ENCODE data around the gene FRMD4B.
"Not testable (repeated sequence)": the region's sequence is repeated elsewhere in the genome, so short reads cannot be mapped to it uniquely, and the experiment has no call there.

Gene FRMD4B

DNA sequence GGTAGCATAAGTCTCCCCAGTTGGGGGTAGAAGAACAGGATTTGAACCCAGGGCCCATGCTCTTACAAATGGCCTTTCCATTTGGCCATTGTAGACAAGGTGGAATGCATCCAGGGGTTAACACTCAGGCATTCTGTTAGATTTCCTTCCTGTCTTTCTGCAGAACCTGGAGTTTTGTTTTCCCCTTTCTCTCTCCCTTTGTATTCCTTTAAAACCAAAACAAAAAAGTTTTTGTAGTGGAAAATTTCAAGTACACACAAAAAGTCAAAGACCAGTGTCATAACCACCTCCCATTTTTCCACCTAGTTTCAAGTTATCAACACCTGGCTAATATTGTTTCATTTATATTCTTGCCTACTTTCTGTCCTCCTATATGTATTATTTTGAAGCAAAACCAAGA lies 26.0 kb downstream of the FRMD4B start:
- DNase-seq, result no peak

DNA sequence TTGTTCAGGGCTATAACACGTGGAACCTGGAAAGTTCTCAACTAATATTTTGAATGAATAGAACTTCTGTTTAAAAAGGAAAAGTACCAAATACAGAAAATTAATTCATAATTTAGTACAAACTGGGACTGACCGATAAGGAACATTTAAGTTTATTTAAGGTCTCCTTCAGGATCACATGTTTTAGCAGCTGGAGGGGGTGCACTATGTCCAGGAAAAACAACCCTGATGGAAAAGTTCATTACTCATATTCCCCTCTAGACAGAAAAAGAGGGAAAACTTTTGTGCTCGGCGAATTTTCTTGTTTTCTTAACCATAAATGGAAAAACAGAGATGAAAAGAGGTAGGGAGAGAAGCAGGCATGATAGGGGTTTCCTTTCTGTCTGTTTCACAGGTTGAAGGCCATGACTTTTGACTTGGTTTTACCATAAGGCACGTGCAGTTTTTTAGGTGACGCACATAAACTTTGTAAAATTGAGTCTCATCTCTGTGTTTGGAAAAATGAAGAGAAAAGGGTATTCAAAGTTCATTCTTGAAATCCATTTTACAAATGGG lies 26.5 kb downstream of the FRMD4B start:
- DNase-seq, result no peak

GRCh38 chr3:69357196-69357595 lies 28.7 kb downstream of the FRMD4B start:
- DNase-seq, result no peak

GRCh38 chr3:69354948-69355347 lies 30.9 kb downstream of the FRMD4B start:
- no peak for DNase-seq

DNA sequence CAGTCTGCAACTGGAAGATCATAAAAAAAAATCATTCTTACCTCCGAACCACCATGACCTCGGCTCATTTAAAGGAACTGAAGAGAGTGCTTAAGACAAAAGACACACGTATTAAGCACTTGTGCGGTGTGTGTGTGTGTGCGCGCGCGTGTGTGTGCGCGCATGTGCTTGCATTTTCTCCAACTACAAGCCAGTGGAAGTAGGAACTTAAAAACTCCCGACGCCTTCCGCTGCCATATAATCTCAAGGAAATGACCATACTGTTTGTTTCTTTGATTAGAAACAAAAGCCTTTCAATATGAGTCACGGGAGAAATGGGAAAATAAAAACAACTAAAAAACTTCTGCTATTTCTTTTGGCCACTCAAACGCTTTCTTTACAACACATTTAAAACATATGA lies 32.4 kb downstream of the FRMD4B start:
- DNase-seq, result no peak

DNA sequence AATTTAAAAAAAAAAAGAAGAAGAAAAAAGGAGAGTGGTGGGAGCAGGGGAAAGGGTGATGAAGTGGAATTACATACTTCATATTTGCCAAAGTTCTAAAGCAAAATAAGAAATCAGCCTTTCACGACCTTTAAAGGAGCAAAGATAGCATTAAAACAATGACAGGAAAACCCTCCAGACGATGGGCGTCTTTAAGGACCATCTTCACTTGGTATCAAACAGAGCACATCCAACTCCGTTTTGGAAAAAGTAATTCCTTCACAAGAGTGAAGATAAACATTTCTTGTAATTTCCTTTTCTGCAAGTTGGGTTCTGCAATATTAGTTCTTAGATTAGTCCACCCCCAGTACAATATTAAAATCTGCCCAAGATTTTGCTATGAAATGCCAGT lies 32.8 kb downstream of the FRMD4B start:
- no peak for DNase-seq

GRCh38 chr3:69352305-69353087 lies 33.4 kb downstream of the FRMD4B start:
- no peak for DNase-seq

DNA sequence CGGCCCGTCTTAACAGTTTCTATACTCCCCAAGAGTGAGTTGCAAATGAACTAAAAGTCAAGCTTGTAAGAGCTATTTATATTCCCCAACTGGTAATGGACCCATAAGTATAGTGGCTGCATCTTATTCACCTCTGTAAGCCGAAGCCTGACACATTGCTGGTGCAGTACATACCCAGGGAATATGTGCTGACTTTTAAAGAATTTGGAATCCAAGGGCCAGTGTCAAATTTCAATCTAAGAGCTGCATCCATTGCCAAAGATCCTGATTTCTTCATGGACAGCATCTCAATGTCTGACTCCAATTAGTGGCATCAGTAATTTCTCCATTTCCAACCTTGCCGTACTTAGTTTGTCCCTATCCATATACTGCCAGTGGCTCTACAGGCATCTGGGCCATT lies 42.0 kb downstream of the FRMD4B start:
- DNase-seq, result no peak

GRCh38 chr3:69342074-69342473 lies 43.8 kb downstream of the FRMD4B start:
- no peak for DNase-seq

DNA sequence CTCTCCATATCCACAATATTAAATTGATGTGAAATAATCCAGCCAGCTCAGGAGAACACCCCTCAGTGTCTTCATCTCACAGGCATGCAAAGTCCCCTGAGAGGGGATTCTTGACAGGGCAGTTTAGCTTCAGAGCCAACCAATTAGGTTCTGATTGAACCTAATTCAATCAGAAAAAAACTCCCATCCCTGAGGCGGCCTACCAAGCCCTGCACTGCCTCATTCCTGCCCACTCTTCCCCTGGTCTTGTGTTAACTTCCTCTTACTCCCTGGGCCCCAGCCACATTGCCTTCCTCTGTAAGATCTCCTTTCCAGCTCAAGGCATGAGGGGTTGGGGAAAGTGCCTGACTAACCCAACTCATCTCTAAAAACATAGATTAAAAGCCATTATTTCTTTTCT lies 46.1 kb downstream of the FRMD4B start:
- DNase-seq, result no peak

DNA sequence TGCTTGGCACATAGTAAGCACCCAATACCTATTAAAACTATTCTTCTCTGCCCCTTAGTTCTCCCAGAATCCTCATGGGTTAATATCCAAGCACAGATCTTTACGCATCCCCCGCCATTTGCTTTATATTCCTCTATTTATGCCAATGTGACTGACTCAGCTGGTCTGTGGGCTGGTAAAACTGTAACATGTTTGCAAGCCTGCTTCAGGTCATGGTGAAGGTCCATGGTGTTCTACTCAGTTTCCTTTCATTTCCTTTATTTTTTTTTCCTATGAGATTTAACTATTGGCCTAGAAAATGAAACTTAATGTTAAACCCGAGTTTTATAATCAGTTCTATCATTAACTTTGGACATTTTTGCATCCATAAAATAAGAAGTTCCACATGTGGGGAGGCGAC lies 47.0 kb downstream of the FRMD4B start:
- no peak for DNase-seq

GRCh38 chr3:69332934-69333333 lies 53.0 kb downstream of the FRMD4B start:
- DNase-seq, result no peak

- DNase-seq, result no peak
Measured at GRCh38 chr3:69330891-69331400, 54.9 kb downstream of the FRMD4B start.

DNA sequence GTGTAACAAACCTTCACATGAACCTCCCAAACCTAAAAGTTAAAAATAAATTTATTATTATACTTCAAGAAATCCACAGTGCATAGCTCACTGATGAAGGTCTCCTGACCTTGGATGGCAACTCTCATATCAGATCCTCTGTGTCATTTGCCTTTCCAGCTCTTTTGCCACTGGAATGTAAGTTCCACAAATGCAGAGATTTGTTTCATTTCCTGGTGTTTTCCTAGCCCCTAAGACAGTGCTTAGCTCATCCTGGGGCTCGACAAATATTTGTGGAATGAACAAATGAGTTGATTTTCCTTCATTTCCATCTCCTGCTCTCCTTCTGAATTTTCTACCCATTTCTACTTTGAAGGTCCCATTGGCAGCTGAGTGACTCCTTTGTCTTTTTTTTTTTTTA lies 56.0 kb downstream of the FRMD4B start:
- no peak for DNase-seq

GRCh38 chr3:69328963-69329302 lies 57.0 kb downstream of the FRMD4B start:
- DNase-seq, result no peak

GRCh38 chr3:69328103-69328962 lies 57.6 kb downstream of the FRMD4B start:
- no peak for DNase-seq

DNA sequence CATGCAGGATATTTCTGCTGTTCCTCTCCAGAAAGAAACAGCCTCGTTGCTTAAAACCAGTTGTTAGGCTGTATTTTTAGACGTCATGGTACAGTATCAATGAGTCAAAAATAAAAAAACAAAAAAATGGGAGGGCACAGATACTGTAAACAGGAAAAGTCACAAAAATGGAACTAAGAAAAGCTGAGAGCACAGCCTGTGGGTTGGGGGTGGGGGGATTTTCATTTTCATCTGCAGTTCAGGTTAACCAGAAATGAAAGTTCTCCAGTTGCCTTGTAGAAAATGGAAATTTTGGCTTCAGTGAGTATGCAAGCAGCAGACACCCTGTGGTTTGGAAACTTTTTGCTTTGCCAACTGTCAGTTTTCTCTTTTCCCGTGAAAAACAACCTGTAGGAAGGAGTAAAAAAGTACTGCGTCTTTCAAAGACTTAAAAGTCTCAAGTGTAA lies 59.0 kb downstream of the FRMD4B start:
- DNase-seq, result no peak

DNA sequence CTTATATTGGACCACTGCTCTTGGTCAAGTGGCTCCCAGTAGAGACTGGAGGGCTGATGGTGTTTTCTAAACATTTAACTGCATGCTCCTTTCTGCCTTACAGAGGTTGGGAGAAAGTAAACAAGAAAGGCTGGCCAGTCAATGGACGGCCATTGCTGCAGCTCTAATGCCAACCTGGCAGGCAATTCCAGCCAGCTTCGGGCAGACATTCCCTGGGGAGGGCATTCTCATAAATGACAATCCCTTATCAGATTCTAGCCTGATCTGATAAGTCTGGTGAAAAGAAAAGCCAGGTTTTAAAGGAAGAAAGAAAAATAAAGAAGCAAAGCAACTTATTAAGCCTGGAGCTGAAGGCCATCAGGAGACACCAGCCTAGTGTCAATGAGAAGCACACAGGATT lies 60.7 kb downstream of the FRMD4B start:
- no peak for DNase-seq

DNA sequence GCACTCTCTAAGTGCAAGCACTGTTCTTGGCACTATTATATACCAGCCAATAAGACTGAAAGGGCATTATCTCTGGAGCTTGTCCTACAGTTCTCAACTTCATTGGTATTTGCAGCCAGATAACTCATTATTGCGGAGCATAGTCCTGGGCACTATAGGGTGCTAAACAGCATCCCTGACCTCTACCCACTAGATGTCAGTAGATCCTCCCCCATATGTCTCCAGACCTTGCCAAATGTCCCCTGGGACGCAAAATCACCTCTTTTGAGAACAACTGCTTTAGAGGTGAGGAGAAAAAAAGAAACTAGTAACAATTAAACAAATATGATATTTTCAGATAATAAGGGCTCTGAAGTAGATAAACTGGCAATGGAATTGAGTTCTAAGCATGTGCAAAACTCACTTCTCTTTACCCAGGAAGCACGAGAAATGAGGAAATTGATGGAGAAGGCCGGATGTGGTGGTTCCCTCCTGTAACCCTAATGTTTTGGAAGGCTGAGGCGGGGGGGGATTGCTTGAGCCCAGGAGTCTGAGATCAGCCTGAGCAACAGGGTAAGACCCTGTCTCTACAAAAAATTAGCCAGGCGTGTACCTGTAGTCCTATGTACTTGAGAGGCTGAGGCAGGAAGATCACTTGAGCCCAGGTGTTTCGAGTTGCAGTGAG lies 61.4 kb downstream of the FRMD4B start:
- no peak for DNase-seq

- no peak for DNase-seq
Measured at GRCh38 chr3:69323941-69324340, 61.9 kb downstream of the FRMD4B start.

GRCh38 chr3:69322512-69322911 lies 63.4 kb downstream of the FRMD4B start:
- DNase-seq, result not testable (repeated sequence)

GRCh38 chr3:69322158-69322509 lies 63.8 kb downstream of the FRMD4B start:
- no peak for DNase-seq
